Transverse colon (tissue), 4 donors: ENCODE data around the gene GPHN.

Source experiments
- CTCF ChIP-seq, 5 experiments: fragments of 200-600 bp in 3 of 5; fragments of 450-650 bp in 2 of 5; sonication (generic) in 3 of 5; IDR thresholded peaks; 1 replicate in 2 of 5; 2 replicates in 3 of 5; pipeline ENCODE4 v1.5.1; 2016 to 2017; ENCODE audit warnings: antibody characterized with exemption in 5 of 5, inconsistent platforms in 3 of 5, mild to moderate bottlenecking in 2 of 5, moderate library complexity in 1 of 5
- EP300 ChIP-seq: sonication (generic); formaldehyde crosslinking; IDR thresholded peaks from one replicate; pipeline ENCODE4 v1.6.1; 2017; ENCODE audit warnings: antibody characterized with exemption, low read depth
- POLR2A ChIP-seq: fragments of 450-650 bp; IDR thresholded peaks from one replicate; pipeline ENCODE4 v1.6.1; 2016; ENCODE audit warnings: antibody characterized with exemption, mild to moderate bottlenecking, moderate library complexity
- POLR2AphosphoS5 ChIP-seq, 3 donors: sonication (generic); formaldehyde crosslinking; IDR thresholded peaks; one replicate each; pipeline ENCODE4 v1.6.1; 2016; ENCODE audit warnings: antibody characterized with exemption in 3 of 3

DNA sequence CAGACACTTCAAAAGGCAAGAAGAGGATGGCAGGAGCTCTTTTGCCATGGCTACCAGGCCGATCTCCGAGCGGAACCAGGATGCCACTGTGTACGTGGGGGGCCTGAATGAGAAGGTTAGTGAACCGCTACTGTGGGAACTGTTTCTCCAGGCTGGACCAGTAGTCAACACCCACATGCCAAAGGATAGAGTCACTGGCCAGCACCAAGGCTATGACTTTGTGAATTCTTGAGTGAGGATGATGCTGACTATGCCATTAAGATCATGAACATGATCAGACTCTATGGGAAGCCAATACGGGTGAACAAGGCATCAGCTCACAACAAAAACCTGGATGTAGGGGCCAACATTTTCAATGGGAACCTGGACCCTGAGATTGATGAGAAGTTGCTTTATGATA, 691.1 kb downstream of the GPHN start:
- TF ChIP-seq EP300, result no peak
- TF ChIP-seq CTCF (IDR thresholded peaks at IDR 0.05), result no peak
- no peak for TF ChIP-seq POLR2AphosphoS5 (IDR thresholded peaks at IDR 0.05)
- TF ChIP-seq POLR2A, result no peak
